ENCODE measurements around the gene HPSE. TPM values are rescaled to one million over a fixed set of nuclear protein-coding genes. Genes with fewer than 3 reads are reported as not detected.

HPSE gene
- total and polyA plus RNA-seq, 2 donors (not counting 1 experiment from before 2014, with no cell fraction given), result 1.3 to 2.6 TPM

DNA sequence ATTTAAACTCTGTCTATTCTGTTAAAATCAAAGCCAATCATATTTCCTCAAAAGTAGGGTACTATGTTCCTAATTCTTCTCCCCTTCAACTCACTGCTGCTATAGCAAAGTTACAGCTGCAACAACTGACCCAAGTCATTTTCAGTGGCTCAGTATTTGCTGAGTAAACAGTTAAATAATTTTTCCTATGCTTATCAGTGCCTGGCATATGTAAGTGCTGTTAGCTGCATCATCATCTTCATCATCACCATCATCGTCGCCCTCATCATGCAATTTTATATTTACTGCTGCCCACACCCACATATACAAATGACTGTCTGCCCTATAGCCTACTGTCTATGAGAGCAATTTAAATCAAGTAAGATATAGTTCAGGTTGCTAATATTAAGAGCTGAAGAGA lies 72.0 kb downstream of the HPSE start:
- CTCF ChIA-PET, result interaction anchor here (0.6 to 5.7 kb wide), 14 partner anchors 10 to 207 kb away, joined by 3 to 105 read pairs (median 12); partner anchors contain the start of genes COQ2 and PLAC8
- no peak overlapping the region for H2AFZ ChIP-seq (ENCODE audit: insufficient read depth, low read depth, low read length, poor library complexity, severe bottlenecking)
- Mint-ChIP-seq H3K4me1 (peaks cover 31% of the 10 kb centered on the region), H3K9me3 (ENCODE audit: insufficient read depth) (no peaks in the 10 kb centered on the region), H3K27me3 (no peaks in the 10 kb centered on the region), H3K4me3 (no peak overlapping the region), H3K27ac (no peak overlapping the region)
- peaks cover 0 to 22% of the 10 kb centered on the region in 2 experiments for H3K36me3 ChIP-seq (replicated peaks in 1 of 2; ENCODE audit: control extremely low read depth in 1 of 2, control insufficient read depth in 1 of 2, extremely low read depth in 1 of 2, insufficient read depth in 2 of 2, low read length in 1 of 2)
- H3K4me3 ChIP-seq (ENCODE audit: control extremely low read depth in 1 of 5, extremely low read depth in 1 of 5, insufficient read depth in 1 of 5, low read depth in 2 of 5, low read length in 4 of 5), result no peak overlapping the region
- no peaks in the 10 kb centered on the region for H3K27me3 ChIP-seq (replicated peaks in 1 of 4; ENCODE audit: control extremely low read depth in 1 of 4, control insufficient read depth in 3 of 4, insufficient read depth in 4 of 4, low read length in 3 of 4)
- ATAC-seq (ENCODE audit: low read depth) (no peak), DNase-seq (no peak)
- H3K4me2 ChIP-seq (replicated peaks; ENCODE audit: low read depth, low read length, poor library complexity, severe bottlenecking), result no peak overlapping the region
- no peak overlapping the region for H3K9ac ChIP-seq (ENCODE audit: low read length)
- peaks cover 25 to 32% of the 10 kb centered on the region in 2 donors for H3K4me1 ChIP-seq (ENCODE audit: control insufficient read depth in 2 of 2, insufficient read depth in 2 of 2, low read length in 2 of 2)
- H3K9me3 ChIP-seq (ENCODE audit: control extremely low read depth in 1 of 3, control insufficient read depth in 2 of 3, insufficient read depth in 1 of 3, low read length in 2 of 3), result no peaks in the 10 kb centered on the region
- H3K27ac ChIP-seq (ENCODE audit: low read length in 2 of 2), result no peak overlapping the region
- H3K79me2 ChIP-seq (ENCODE audit: control insufficient read depth, insufficient read depth, low read length), result peaks cover 4% of the 10 kb centered on the region
- no peaks in the 10 kb centered on the region for H4K20me1 ChIP-seq (ENCODE audit: control insufficient read depth, insufficient read depth, low read length, poor library complexity, severe bottlenecking)
- no CpG with 5 or more reads among the region's 2 CpGs for WGBS (ENCODE audit: insufficient coverage)
- no peak for TF ChIP-seq EZH2 (IDR thresholded peaks at IDR 0.05; ENCODE audit: borderline replicate concordance, insufficient read depth, low read depth, low read length, poor library complexity, severe bottlenecking)
- TF ChIP-seq, protein P1, sequence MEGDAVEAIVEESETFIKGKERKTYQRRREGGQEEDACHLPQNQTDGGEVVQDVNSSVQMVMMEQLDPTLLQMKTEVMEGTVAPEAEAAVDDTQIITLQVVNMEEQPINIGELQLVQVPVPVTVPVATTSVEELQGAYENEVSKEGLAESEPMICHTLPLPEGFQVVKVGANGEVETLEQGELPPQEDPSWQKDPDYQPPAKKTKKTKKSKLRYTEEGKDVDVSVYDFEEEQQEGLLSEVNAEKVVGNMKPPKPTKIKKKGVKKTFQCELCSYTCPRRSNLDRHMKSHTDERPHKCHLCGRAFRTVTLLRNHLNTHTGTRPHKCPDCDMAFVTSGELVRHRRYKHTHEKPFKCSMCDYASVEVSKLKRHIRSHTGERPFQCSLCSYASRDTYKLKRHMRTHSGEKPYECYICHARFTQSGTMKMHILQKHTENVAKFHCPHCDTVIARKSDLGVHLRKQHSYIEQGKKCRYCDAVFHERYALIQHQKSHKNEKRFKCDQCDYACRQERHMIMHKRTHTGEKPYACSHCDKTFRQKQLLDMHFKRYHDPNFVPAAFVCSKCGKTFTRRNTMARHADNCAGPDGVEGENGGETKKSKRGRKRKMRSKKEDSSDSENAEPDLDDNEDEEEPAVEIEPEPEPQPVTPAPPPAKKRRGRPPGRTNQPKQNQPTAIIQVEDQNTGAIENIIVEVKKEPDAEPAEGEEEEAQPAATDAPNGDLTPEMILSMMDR (IDR thresholded peaks at IDR 0.05), result no peak
- POLR2A ChIA-PET, result no interaction called here
- intact Hi-C loops (cut with micrococcal nuclease), result no loop called here

DNA sequence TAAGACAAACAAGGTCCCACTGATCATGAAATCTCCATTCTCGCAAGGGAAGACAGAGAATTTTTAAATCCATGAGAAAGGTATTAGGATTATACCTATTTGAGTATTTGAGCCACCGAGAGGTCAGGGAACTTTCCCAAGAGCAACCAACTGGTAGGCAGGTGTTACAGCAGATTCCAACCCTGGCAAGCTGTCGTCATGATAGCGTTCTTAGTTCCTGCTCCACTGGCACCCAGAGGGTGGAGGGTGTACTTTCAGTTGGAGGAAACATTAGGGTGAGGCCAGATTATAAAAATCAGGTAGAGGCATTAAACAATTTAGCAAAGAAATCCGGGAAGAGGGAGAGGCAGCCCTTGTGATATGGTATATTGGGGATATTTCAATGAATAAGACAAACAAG lies 73.3 kb downstream of the HPSE start:
- Histone ChIP-seq H3K27me3 (replicated peaks in 1 of 4; ENCODE audit: control extremely low read depth in 1 of 4, control insufficient read depth in 3 of 4, insufficient read depth in 4 of 4, low read length in 3 of 4) (no peaks in the 10 kb centered on the region), H3K79me2 (ENCODE audit: control insufficient read depth, insufficient read depth, low read length) (peaks cover 7% of the 10 kb centered on the region), H3K4me2 (replicated peaks; ENCODE audit: low read depth, low read length, poor library complexity, severe bottlenecking) (no peak overlapping the region), H3K9ac (ENCODE audit: low read length) (no peak overlapping the region), H3K36me3 (replicated peaks in 1 of 2; ENCODE audit: control extremely low read depth in 1 of 2, control insufficient read depth in 1 of 2, extremely low read depth in 1 of 2, insufficient read depth in 2 of 2, low read length in 1 of 2) (peaks cover 0 to 19% of the 10 kb centered on the region in 2 experiments), H3K4me3 (ENCODE audit: control extremely low read depth in 1 of 5, extremely low read depth in 1 of 5, insufficient read depth in 1 of 5, low read depth in 2 of 5, low read length in 4 of 5) (no peak overlapping the region), H3K9me3 (ENCODE audit: control extremely low read depth in 1 of 3, control insufficient read depth in 2 of 3, insufficient read depth in 1 of 3, low read length in 2 of 3) (no peaks in the 10 kb centered on the region), H2AFZ (ENCODE audit: insufficient read depth, low read depth, low read length, poor library complexity, severe bottlenecking) (no peak overlapping the region), H4K20me1 (ENCODE audit: control insufficient read depth, insufficient read depth, low read length, poor library complexity, severe bottlenecking) (no peaks in the 10 kb centered on the region), H3K4me1 (ENCODE audit: control insufficient read depth in 2 of 2, insufficient read depth in 2 of 2, low read length in 2 of 2) (peaks cover 33 to 38% of the 10 kb centered on the region in 2 donors), H3K27ac (ENCODE audit: low read length in 2 of 2) (no peak overlapping the region)
- ChIA-PET CTCF (interaction anchor here (0.9 to 5.7 kb wide), 25 partner anchors 8 to 246 kb away, joined by 3 to 105 read pairs (median 10); partner anchors contain the start of genes COQ2 and PLAC8), POLR2A (interaction anchor here (1.2 kb wide), 1 partner anchor 23 kb away, joined by 7 read pairs; the partner anchor contains the start of gene COQ2)
- no peak for TF ChIP-seq EZH2 (IDR thresholded peaks at IDR 0.05; ENCODE audit: borderline replicate concordance, insufficient read depth, low read depth, low read length, poor library complexity, severe bottlenecking)
- DNase-seq, result no peak
- H3K9me3 Mint-ChIP-seq (ENCODE audit: insufficient read depth), result no peaks in the 10 kb centered on the region
- peaks cover 38% of the 10 kb centered on the region for H3K4me1 Mint-ChIP-seq
- intact Hi-C loops (cut with micrococcal nuclease), result no loop called here
- WGBS (ENCODE audit: insufficient coverage), result 100% methylated on average over 1 of the region's 5 CpGs
- no peak overlapping the region for H3K4me3 Mint-ChIP-seq
- H3K27ac Mint-ChIP-seq, result no peak overlapping the region
- no peaks in the 10 kb centered on the region for H3K27me3 Mint-ChIP-seq
- no peak for ATAC-seq (ENCODE audit: low read depth)
